Measurements from ENCODE around the gene DEAF1. TPM values are rescaled to one million over a fixed set of nuclear protein-coding genes. Genes with fewer than 3 reads are reported as not detected.

The DEAF1 gene
- total RNA-seq, 1 experiment from 2014 or later, result 62.2 TPM

DNA sequence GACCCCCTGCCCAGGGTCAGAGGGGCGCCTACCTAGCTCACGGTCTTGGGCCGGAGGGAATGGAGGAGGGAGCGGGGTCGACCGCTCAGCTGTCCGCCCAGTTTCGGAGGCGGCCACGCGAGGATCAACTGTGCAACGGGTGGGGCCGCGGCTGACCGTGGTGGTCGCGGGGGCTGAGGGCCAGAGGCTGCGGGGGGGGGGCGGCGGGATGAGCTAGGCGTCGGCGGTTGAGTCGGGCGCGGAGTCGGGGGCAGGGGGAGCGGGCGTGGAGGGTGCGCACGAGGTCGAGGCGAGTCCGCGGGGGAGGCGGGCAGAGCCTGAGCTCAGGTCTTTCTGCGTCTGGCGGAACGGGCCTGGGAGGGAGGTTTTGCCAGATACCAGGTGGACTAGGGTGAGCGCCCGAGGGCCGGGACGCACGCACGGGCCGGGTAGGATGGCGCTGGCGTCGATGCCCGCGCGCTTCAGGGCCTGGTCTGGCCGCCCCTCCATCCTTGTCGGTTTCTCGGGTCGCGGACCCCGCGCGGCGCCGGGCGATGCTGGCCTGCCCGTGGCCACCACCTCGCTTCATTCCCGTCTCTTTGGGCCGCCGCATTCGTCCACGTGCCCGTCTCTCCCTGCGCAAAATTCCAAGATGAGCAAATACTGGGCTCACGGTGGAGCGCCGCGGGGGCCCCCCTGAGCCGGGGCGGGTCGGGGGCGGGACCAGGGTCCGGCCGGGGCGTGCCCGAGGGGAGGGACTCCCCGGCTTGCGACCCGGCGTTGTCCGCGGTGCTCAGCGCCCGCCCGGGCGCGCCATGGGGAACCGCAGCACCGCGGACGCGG lies 58.3 kb downstream of the DEAF1 start, which contains the start of gene DRD4 (continued):
- TF ChIP-seq NFE2L1 (CRISPR knock-in tag; IDR thresholded peaks at IDR 0.05) (no peak), ZNF232 (CRISPR knock-in tag; IDR thresholded peaks at IDR 0.05) (no peak), ZBTB21 (CRISPR knock-in tag; IDR thresholded peaks at IDR 0.05; ENCODE audit: borderline replicate concordance) (peak; percentile 52; the same call in 1 of the 2 replicates), FOXK1 (CRISPR knock-in tag; IDR thresholded peaks at IDR 0.05) (no peak; the same call in 1 of the 2 replicates), ATF1 (CRISPR knock-in tag; IDR thresholded peaks at IDR 0.05) (no peak), SP1 (CRISPR knock-in tag; conservative IDR thresholded peaks at IDR 0.05) (peak; percentile 29; the same call in 1 of the 2 replicates), RORB (CRISPR knock-in tag; IDR thresholded peaks at IDR 0.05) (no peak), CREB1 (CRISPR knock-in tag; IDR thresholded peaks at IDR 0.05) (no peak), ELF4 (CRISPR knock-in tag; IDR thresholded peaks at IDR 0.05; ENCODE audit: low read depth) (no peak), CBFB (CRISPR knock-in tag; IDR thresholded peaks at IDR 0.05; ENCODE audit: low read depth) (no peak)
- TF ChIP-seq, protein P1, sequence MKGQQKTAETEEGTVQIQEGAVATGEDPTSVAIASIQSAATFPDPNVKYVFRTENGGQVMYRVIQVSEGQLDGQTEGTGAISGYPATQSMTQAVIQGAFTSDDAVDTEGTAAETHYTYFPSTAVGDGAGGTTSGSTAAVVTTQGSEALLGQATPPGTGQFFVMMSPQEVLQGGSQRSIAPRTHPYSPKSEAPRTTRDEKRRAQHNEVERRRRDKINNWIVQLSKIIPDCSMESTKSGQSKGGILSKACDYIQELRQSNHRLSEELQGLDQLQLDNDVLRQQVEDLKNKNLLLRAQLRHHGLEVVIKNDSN (CRISPR knock-in tag; IDR thresholded peaks at IDR 0.05), result peak; percentile 41; the same call in 1 of the 2 replicates
- TF ChIP-seq, protein P2, sequence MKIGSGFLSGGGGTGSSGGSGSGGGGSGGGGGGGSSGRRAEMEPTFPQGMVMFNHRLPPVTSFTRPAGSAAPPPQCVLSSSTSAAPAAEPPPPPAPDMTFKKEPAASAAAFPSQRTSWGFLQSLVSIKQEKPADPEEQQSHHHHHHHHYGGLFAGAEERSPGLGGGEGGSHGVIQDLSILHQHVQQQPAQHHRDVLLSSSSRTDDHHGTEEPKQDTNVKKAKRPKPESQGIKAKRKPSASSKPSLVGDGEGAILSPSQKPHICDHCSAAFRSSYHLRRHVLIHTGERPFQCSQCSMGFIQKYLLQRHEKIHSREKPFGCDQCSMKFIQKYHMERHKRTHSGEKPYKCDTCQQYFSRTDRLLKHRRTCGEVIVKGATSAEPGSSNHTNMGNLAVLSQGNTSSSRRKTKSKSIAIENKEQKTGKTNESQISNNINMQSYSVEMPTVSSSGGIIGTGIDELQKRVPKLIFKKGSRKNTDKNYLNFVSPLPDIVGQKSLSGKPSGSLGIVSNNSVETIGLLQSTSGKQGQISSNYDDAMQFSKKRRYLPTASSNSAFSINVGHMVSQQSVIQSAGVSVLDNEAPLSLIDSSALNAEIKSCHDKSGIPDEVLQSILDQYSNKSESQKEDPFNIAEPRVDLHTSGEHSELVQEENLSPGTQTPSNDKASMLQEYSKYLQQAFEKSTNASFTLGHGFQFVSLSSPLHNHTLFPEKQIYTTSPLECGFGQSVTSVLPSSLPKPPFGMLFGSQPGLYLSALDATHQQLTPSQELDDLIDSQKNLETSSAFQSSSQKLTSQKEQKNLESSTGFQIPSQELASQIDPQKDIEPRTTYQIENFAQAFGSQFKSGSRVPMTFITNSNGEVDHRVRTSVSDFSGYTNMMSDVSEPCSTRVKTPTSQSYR (CRISPR knock-in tag; IDR thresholded peaks at IDR 0.05), result no peak
- TF ChIP-seq, protein P3, sequence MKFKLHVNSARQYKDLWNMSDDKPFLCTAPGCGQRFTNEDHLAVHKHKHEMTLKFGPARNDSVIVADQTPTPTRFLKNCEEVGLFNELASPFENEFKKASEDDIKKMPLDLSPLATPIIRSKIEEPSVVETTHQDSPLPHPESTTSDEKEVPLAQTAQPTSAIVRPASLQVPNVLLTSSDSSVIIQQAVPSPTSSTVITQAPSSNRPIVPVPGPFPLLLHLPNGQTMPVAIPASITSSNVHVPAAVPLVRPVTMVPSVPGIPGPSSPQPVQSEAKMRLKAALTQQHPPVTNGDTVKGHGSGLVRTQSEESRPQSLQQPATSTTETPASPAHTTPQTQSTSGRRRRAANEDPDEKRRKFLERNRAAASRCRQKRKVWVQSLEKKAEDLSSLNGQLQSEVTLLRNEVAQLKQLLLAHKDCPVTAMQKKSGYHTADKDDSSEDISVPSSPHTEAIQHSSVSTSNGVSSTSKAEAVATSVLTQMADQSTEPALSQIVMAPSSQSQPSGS (CRISPR knock-in tag; IDR thresholded peaks at IDR 0.05; ENCODE audit: borderline replicate concordance, low read depth), result no peak

DNA sequence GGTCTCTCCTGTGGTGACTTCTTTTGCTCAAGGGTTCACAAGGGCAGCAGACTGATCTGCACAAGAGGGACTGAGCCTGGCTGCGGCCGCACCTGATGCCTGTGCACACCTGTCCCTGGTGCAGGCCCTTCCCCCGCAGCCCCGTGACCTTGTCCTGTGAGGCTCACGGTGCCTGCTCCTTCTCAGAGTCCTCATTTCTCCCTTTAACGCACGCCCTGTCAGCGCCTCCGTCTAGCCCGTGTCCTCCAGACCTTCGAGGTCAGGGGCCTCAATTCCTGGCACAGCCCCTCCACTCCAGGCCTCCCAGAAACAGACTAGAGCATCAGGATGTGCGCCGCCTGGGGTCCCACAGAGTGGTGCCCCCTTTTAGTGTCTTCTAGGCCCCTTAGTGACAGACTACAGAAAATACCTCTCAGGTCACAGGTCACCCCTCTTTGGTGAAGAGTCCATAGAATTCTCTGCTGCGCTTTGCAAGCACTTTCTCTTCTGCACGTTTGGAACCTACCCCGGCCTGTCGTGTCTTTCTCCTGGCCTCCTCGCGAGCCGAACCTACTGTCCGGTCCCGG lies 59.0 kb downstream of the DEAF1 start:
- ChIA-PET CTCF (interaction anchor here (0.8 kb wide), 1 partner anchor 92 kb away, joined by 4 read pairs; no protein-coding TSS in a partner anchor), POLR2A (no interaction called here)
- Mint-ChIP-seq H3K4me1 (peaks cover 21% of the 10 kb centered on the region), H3K27ac (no peak overlapping the region), H3K36me3 (no peaks in the 10 kb centered on the region), H3K27me3 (ENCODE audit: low read depth) (peaks cover 53% of the 10 kb centered on the region), H3K9me3 (no peaks in the 10 kb centered on the region), H3K4me3 (peak overlapping the region; percentile 52)
- DNase-seq (ENCODE audit: low spot score), result peak; percentile 31
- no peak for ATAC-seq
- TF ChIP-seq, protein P4, sequence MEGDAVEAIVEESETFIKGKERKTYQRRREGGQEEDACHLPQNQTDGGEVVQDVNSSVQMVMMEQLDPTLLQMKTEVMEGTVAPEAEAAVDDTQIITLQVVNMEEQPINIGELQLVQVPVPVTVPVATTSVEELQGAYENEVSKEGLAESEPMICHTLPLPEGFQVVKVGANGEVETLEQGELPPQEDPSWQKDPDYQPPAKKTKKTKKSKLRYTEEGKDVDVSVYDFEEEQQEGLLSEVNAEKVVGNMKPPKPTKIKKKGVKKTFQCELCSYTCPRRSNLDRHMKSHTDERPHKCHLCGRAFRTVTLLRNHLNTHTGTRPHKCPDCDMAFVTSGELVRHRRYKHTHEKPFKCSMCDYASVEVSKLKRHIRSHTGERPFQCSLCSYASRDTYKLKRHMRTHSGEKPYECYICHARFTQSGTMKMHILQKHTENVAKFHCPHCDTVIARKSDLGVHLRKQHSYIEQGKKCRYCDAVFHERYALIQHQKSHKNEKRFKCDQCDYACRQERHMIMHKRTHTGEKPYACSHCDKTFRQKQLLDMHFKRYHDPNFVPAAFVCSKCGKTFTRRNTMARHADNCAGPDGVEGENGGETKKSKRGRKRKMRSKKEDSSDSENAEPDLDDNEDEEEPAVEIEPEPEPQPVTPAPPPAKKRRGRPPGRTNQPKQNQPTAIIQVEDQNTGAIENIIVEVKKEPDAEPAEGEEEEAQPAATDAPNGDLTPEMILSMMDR (IDR thresholded peaks at IDR 0.05), result no peak
- TF ChIP-seq, protein P5, sequence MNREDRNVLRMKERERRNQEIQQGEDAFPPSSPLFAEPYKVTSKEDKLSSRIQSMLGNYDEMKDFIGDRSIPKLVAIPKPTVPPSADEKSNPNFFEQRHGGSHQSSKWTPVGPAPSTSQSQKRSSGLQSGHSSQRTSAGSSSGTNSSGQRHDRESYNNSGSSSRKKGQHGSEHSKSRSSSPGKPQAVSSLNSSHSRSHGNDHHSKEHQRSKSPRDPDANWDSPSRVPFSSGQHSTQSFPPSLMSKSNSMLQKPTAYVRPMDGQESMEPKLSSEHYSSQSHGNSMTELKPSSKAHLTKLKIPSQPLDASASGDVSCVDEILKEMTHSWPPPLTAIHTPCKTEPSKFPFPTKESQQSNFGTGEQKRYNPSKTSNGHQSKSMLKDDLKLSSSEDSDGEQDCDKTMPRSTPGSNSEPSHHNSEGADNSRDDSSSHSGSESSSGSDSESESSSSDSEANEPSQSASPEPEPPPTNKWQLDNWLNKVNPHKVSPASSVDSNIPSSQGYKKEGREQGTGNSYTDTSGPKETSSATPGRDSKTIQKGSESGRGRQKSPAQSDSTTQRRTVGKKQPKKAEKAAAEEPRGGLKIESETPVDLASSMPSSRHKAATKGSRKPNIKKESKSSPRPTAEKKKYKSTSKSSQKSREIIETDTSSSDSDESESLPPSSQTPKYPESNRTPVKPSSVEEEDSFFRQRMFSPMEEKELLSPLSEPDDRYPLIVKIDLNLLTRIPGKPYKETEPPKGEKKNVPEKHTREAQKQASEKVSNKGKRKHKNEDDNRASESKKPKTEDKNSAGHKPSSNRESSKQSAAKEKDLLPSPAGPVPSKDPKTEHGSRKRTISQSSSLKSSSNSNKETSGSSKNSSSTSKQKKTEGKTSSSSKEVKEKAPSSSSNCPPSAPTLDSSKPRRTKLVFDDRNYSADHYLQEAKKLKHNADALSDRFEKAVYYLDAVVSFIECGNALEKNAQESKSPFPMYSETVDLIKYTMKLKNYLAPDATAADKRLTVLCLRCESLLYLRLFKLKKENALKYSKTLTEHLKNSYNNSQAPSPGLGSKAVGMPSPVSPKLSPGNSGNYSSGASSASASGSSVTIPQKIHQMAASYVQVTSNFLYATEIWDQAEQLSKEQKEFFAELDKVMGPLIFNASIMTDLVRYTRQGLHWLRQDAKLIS (CRISPR knock-in tag; IDR thresholded peaks at IDR 0.05; ENCODE audit: borderline replicate concordance), result no peak
- TF ChIP-seq ZNF121 (CRISPR knock-in tag; IDR thresholded peaks at IDR 0.05) (no peak), NR3C1 (CRISPR knock-in tag; conservative IDR thresholded peaks at IDR 0.05; ENCODE audit: low read depth) (no peak), ZNF416 (CRISPR knock-in tag; IDR thresholded peaks at IDR 0.05) (no peak), OVOL2 (CRISPR knock-in tag; IDR thresholded peaks at IDR 0.05; ENCODE audit: borderline replicate concordance) (no peak), CREM (CRISPR knock-in tag; IDR thresholded peaks at IDR 0.05) (no peak), TEAD4 (CRISPR knock-in tag; IDR thresholded peaks at IDR 0.05) (no peak), HMGA2 (CRISPR knock-in tag; IDR thresholded peaks at IDR 0.05) (no peak)
- TF ChIP-seq, protein P6, sequence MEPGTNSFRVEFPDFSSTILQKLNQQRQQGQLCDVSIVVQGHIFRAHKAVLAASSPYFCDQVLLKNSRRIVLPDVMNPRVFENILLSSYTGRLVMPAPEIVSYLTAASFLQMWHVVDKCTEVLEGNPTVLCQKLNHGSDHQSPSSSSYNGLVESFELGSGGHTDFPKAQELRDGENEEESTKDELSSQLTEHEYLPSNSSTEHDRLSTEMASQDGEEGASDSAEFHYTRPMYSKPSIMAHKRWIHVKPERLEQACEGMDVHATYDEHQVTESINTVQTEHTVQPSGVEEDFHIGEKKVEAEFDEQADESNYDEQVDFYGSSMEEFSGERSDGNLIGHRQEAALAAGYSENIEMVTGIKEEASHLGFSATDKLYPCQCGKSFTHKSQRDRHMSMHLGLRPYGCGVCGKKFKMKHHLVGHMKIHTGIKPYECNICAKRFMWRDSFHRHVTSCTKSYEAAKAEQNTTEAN (CRISPR knock-in tag; IDR thresholded peaks at IDR 0.05), result no peak
- TF ChIP-seq, protein P7, sequence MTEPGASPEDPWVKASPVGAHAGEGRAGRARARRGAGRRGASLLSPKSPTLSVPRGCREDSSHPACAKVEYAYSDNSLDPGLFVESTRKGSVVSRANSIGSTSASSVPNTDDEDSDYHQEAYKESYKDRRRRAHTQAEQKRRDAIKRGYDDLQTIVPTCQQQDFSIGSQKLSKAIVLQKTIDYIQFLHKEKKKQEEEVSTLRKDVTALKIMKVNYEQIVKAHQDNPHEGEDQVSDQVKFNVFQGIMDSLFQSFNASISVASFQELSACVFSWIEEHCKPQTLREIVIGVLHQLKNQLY (CRISPR knock-in tag; IDR thresholded peaks at IDR 0.05), result no peak

All from WTC11 (cell line).